Fibroblast of skin of abdomen (primary cell): ENCODE measurements around the gene CACNA1E. TPM values are rescaled to one million over a fixed set of nuclear protein-coding genes. Genes with fewer than 3 reads are reported as not detected.

Source experiments
- DNase-seq: peaks from one replicate; pipeline ENCODE4 v3.0.0-alpha.2; 2013
- polyA plus RNA-seq, 2 experiments: library from polyadenylated mRNA; unstranded; fragments of 120-200 nt; gene quantifications; one replicate each; pipeline ENCODE4 v1.2.1, GENCODE V29; 2013; ENCODE audit not compliant: insufficient read length in 2 of 2

The CACNA1E gene
- polyA plus RNA-seq (2013, experiment 1 of 2; ENCODE audit: insufficient read length) = 0.01 TPM
- polyA plus RNA-seq (2013, experiment 2 of 2; ENCODE audit: insufficient read length) = 0.02 TPM

DNA sequence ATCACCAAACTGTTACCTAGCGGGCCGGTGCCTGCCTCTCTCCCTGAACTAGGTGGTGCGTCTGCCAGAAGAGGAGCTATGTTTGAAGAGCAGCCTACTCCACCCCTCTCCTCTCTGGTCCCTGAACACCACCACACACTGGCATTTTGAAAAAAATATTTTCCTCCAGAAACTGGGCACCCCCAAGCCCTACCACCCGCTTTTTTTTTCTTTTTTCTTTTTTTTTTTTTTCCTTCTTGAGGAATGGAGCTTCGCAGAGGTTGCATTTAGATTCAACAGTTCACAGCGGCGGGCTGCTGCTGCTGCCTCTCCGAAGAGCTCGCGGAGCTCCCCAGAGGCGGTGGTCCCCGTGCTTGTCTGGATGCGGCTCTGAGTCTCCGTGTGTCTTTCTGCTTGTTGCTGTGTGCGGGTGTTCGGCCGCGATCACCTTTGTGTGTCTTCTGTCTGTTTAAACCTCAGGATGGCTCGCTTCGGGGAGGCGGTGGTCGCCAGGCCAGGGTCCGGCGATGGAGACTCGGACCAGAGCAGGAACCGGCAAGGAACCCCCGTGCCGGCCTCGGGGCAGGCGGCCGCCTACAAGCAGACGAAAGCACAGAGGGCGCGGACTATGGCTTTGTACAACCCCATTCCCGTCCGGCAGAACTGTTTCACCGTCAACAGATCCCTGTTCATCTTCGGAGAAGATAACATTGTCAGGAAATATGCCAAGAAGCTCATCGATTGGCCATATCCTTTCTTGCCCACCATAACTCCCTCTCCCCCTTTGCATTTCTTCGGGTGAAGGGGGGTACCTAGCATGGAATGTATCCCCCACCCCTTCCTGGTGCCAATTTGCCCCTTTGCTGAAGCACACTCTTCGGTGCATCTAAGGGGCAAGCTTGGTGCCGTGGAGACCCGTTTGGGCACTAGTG is at the start of gene CACNA1E:
Gene CACNA1E, plus strand, starts transcription at position 233 of the 911 bp plus-strand sequence. Its CDS starts 228 bp downstream, at position 461.
- DNase-seq = no peak

DNA sequence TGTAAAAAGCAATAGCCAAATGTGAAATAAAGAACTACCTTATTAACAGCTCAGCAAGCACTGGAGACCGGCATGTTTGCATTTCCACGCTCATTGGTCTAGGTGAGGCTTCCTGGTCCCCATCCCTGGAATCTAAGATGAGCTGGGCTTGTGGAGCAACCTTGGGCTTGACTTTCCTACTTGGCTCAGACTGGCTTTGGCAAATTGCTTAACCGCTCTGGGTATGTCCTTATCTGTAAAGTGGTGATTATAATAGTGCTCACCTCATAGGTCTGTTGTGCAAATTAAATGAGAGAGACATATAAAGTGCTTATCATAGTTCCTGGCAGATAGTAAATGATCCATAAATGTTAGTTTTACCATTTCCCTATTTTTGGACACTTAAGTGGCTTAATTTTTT is 49.4 kb upstream of the CACNA1E start:
- no peak for DNase-seq

GRCh38 chr1:181438013-181438412 is 45.3 kb upstream of the CACNA1E start:
- DNase-seq = no peak

DNA sequence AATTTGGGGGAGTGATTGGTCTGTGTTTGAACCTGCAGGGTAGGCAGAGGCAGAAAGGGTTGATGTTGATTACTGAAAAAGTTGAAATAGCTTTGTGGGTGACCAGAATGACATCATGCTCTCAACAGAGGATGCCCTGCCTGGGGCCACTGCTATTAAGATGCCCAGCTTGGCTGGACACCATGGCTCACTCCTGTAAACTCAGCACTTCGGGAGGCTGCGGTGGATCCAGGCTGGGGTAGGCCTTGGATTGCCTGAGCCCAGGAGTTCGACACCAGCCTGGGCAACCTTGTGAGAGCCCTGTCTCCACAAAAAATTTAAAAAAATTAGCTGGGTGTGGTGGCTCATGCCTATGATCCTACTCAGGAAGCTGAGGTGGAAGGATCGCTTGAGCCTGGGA is 42.8 kb upstream of the CACNA1E start:
- no peak for DNase-seq

- no peak for DNase-seq
Observed at GRCh38 chr1:181442181-181442525, 41.2 kb upstream of the CACNA1E start.

DNA sequence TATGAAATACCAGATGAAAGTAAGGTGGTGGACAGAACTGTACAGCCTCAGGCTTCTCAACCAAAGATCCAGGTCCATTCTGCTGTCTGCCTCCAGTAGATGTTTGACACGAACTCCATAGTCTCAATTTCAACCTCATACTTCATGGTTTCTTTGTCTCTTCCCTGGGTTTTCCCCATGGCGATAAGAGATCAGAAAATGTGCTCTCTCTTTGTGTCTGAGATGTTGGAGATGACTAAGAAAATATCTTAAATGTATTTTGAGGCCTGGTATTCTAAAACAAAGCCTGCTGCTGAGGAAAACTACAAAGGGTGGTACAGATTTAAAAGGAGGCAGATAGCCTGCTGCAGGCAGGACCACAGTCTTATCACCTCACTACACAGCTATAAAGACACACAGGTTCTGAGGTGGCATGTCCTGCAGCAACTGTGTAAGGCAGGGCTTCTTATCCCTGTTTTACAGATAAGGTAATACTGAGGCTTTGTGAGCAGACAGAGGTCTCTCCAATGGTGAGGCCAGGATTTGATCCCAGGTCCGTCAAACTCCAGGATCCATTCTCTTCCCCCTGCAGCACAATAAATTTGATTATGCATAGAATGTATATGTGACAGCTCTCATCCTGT is 40.0 kb upstream of the CACNA1E start:
- DNase-seq = no peak

DNA sequence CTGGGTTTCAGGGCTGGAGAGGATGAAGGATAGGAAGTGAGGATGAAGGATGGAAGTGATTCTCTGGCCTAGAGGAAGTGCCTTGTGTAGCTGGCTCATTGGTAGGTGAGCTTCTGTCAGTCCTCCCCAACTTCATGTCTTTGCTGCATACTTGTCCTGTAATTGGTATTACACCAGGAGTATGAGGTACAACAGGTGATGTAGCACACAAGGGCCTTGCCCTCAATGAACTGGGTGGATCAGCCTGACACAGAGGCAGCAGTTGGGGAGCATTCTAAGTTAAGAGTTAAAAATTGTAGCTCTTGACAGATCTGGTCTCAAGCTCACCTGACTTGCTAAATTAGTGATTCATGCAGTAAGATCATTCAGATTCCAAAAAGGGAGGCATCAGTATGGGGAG is 37.9 kb upstream of the CACNA1E start:
- DNase-seq = no peak

- no peak for DNase-seq
Observed at GRCh38 chr1:181448461-181448860, 34.9 kb upstream of the CACNA1E start.

DNA sequence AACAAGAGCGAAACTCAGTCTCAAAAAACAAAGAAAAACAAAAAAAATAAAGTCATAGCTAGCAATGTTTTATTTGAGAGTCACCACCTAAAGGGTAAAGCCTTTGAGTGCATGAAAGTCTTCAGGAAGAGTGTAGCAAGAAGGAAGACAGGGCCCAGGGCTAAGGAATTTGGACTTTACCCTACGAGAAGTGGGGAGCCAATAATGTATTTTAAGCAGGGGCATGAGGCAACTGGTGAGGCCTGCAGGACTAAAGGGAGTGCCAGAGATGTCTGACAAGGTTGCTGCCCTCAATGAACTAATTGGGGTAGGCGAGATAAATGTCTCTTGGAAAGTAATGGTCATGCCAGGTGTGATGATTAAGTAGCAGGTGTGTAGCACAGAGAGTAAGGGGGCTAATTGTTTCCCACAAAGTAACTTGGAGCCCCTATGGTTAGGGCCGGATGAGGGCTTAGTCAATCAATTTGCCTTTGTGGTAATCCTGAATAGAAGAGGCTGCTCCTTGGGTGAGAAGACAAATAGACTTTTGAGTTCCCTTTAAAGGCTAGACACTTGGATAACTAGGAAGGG is 31.6 kb upstream of the CACNA1E start:
- DNase-seq = no peak

- DNase-seq = no peak
Observed at GRCh38 chr1:181452746-181453145, 30.6 kb upstream of the CACNA1E start.

GRCh38 chr1:181453541-181454201 is 29.6 kb upstream of the CACNA1E start:
- DNase-seq = no peak

- DNase-seq = no peak
Observed at GRCh38 chr1:181456551-181456950, 26.8 kb upstream of the CACNA1E start.

DNA sequence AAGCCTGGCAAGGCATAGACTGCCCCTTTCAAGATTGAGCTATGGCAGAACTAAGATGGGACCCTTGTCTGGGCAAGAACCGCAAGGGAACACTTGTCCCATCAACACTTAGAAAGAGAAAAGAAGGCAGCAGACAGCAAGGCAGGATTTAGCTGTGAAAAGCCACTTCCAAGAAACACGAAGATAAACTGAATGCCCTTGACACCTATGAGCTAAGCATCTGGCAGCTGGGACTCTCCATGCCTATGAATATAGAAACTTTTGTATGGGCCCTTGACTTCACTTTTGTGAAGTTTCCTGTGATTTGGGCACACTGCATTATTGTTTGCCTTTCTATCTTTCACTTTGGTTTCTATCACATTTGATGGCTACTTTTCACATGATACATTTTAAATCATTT is 24.9 kb upstream of the CACNA1E start:
- DNase-seq = no peak

- no peak for DNase-seq
Observed at GRCh38 chr1:181459067-181459466, 24.2 kb upstream of the CACNA1E start.

GRCh38 chr1:181469829-181470228 is 13.5 kb upstream of the CACNA1E start:
- DNase-seq = peak; percentile 74

GRCh38 chr1:181475580-181475979 is 7.7 kb upstream of the CACNA1E start:
- DNase-seq = no peak

DNA sequence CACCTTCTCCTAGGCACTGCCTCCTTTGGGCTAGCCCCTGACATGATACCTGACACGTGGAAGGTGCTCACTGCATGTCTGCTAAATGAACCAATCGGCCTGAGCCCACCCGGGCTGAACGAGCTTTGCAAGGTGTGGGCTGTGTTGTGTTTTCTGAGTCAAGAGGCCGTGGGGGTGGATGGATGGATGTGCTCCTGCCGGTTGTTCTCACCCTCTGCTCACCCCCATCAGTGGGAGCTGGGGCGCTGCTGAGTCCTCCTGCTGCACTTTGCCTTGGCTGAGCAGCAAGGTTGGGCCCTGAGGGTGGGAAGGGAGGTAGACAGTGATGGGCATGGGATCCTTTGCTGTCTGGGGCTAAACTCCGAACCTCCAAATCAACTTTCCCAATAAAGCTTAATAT is 6.7 kb upstream of the CACNA1E start:
- no peak for DNase-seq

GRCh38 chr1:181478306-181478705 is 5.0 kb upstream of the CACNA1E start:
- no peak for DNase-seq

DNA sequence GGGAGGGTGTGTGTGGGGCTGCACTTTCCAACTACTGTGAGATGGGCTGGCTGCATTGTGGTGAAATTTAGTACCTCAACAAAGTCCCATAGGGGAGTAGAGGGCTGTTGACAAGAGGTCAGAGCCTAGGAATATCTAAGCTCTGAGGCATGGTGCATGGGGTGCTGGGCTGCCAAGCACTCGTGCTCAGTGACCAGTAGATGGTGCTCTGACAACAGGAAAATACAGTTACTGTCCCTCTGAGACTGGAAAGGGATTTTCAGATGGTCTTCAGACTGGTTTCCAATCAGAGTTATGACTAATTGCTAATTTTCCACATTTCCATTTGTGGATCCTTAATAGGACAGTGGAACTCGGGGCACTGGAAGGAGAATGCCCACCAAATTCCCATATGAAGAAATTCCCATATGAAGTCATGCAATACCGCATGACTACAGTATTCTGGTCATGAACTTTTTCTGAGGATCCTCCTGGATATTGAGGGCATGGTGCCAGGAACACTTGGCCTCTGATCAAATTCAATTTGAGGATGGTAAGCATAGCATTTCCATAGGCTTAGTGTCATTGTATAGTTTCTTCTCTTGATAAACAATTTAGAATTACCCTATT is 4.1 kb upstream of the CACNA1E start:
- DNase-seq = peak; percentile 53

- DNase-seq = no peak
Observed at GRCh38 chr1:181482001-181482430, 1.3 kb upstream of the CACNA1E start.

DNA sequence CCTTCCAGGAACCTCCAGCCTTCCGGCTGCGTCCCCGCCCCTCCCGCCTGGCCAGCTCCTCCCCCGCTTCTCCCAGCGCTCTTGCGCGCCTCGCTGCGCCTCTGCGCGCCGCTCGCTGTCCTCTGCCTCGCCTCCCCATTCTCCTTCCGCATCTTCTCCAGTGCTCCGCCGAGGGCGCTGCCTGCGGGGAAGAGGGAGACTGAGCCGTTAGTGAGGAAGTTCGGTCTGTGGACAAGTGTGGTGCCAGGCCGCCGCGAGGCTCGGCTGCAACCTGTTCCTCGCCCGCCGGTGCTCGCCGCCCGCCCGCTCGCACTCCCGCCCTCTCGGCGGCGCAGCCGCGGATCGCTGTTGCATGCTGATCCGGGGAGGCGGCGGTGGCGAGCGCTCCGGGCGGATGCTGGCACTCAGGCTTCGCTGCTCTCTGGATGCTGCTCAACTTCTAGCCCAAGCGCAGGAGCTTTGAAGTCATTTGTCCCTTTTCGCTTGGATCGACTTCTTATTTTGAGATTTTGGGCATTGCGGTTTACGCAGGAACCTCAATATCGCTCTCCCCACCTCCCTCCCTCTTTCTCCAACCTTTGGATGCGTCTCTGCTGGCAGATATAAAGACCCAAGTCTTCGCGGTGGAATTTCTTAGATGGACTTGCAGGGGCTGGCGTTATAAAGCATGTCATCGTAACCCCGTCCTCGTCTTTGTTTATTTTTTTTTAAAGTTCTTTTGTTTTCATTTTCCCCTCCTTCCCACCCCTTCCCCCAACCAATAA is 614 bp upstream of the CACNA1E start:
- peak; percentile 1 for DNase-seq

DNA sequence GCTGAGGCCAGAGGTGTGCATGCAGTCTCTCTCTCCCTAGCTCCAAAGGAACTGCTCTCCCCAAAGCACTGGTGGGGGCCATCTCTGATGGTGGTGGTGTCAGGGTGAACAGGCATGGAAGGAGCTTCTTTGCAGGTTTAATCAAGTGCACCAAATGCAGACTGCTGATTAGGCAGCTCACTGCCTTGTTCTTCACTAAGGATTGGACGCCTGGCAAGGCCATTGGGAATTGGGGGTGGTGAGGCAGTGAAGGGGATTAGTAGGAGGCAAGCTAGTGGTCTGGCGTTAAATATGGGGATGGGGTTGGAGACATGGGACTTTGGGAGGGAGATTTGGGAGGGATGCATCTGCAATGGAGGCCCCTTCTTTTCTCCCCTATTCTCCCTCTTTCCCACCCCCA is 1.5 kb downstream of the CACNA1E start:
- DNase-seq = no peak
